ENCODE measurements around the gene ITGA6.

DNA sequence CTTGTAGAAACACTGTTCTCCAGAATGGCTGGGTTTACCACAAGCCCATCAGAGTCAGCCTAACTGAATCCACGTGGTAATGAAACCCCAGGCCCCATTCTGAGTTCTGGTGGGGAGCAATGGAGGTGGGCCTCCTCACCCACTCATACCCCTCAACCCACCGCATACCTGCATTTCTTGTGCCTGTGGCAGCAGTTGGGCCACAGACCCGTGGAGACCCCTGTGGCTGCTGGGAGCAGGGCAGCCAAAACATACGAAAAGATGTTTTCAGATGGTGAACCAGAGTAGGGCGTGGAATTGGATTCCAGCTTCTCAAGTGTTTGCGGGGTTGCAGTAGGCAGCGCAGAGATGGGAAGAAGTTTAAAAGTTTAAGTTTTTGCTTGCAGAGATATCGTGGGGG, 51.0 kb downstream of the ITGA6 start:
- TF ChIP-seq POLR2A (IDR thresholded peaks at IDR 0.05): no peak
- no peak for TF ChIP-seq CTCF (IDR thresholded peaks at IDR 0.05)

Measured in thyroid gland (tissue), 4 donors.